H1 (cell line): ENCODE measurements around the gene UCN. TPM values are rescaled to one million over a fixed set of nuclear protein-coding genes. Genes with fewer than 3 reads are reported as not detected.

Source experiments
- CTCF ChIA-PET: fragments of 300-600 bp; sonication (Branson Sonifier 250); formaldehyde crosslinking; loops from one replicate; lab custom pipeline; 2021; ENCODE audit not compliant: partially characterized antibody; lab: Charles Lee
- POLR2A ChIA-PET: fragments of 300-600 bp; sonication (Branson Sonifier 250); formaldehyde crosslinking; loops from one replicate; lab custom pipeline; 2021; ENCODE audit warnings: inconsistent platforms; ENCODE audit not compliant: partially characterized antibody; lab: Charles Lee
- DNase-seq, 2 experiments: peaks; one replicate each; pipeline versions ENCODE4 v3.0.0 to v3.0.0-alpha.2; 2010 to 2022; ENCODE audit warnings: low spot score in 2 of 2, low read depth in 1 of 2, mixed read lengths in 1 of 2
- FAIRE-seq: peaks from 2 replicates; lab custom pipeline; 2011; peaks lifted over from hg19 to GRCh38; lab: Jason Lieb, UNC
- H2AFZ ChIP-seq: 2 replicates; pipeline ENCODE4 v1.8.1; 2012; ENCODE audit warnings: low read length, inconsistent platforms
- H2AK5ac ChIP-seq: 2 replicates; pipeline ENCODE4 v1.6.1; 2013; ENCODE audit warnings: low read depth, low read length
- H2BK120ac ChIP-seq: replicated peaks from 2 replicates; pipeline ENCODE3; 2013; ENCODE audit warnings: low read depth, low read length, inconsistent platforms
- H2BK12ac ChIP-seq: 2 replicates; pipeline ENCODE4 v1.6.1; 2013; ENCODE audit warnings: low read depth, low read length
- H2BK15ac ChIP-seq: 2 replicates; pipeline ENCODE4 v1.6.1; 2013; ENCODE audit warnings: low read length
- H2BK20ac ChIP-seq: 2 replicates; pipeline ENCODE4 v1.6.1; 2013; ENCODE audit warnings: low read length
- H2BK5ac ChIP-seq: 2 replicates; pipeline ENCODE4 v1.6.1; 2013; ENCODE audit warnings: low read depth, low read length
- H3K14ac ChIP-seq: 2 replicates; pipeline ENCODE4 v1.6.1; 2013; ENCODE audit warnings: inconsistent platforms; ENCODE audit not compliant: insufficient read length
- H3K18ac ChIP-seq: 2 replicates; pipeline ENCODE4 v1.6.1; 2013; ENCODE audit warnings: low read length; ENCODE audit errors: extremely low read depth
- H3K23ac ChIP-seq: 2 replicates; pipeline ENCODE4 v1.6.1; 2013; ENCODE audit warnings: inconsistent platforms; ENCODE audit not compliant: insufficient read length
- H3K23me2 ChIP-seq: 2 replicates; pipeline ENCODE4 v1.6.1; 2013; ENCODE audit warnings: low read depth, low read length
- H3K27ac ChIP-seq: 2 replicates; pipeline ENCODE4 v1.6.1; 2011; ENCODE audit warnings: low read depth, low read length, inconsistent platforms
- H3K27me3 ChIP-seq, 4 experiments: replicated peaks in 1 of 4; 1 replicate in 1 of 4; 2 replicates in 3 of 4; pipeline versions ENCODE4 v1.6.1 to v1.8.1; 2011 to 2013; ENCODE audit warnings: low read length in 3 of 4, mild to moderate bottlenecking in 3 of 4, inconsistent platforms in 2 of 4, mixed read lengths in 2 of 4, moderate library complexity in 1 of 4; ENCODE audit not compliant: control insufficient read depth in 3 of 4, insufficient read depth in 3 of 4; ENCODE audit errors: extremely low read depth in 1 of 4
- H3K36me3 ChIP-seq, 4 experiments: 2 replicates each; pipeline versions ENCODE4 v1.6.1 to v1.8.1; 2011 to 2013; ENCODE audit warnings: mild to moderate bottlenecking in 4 of 4, low read length in 3 of 4, moderate library complexity in 2 of 4, control low read depth in 1 of 4, inconsistent platforms in 1 of 4; ENCODE audit not compliant: insufficient read depth in 4 of 4, control insufficient read depth in 2 of 4
- H3K4ac ChIP-seq: replicated peaks from 2 replicates; pipeline ENCODE3; 2013; ENCODE audit warnings: low read length, low read depth, mixed read lengths, inconsistent platforms; ENCODE audit not compliant: insufficient read length
- H3K4me1 ChIP-seq, 4 experiments: replicated peaks in 1 of 4; 1 replicate in 1 of 4; 2 replicates in 3 of 4; pipeline versions ENCODE4 v1.6.1 to v1.8.1; 2011 to 2013; ENCODE audit warnings: low read length in 3 of 4, inconsistent platforms in 2 of 4, mixed read lengths in 1 of 4; ENCODE audit not compliant: insufficient read depth in 4 of 4, control insufficient read depth in 3 of 4
- H3K4me2 ChIP-seq, 2 experiments: 2 replicates each; pipeline versions ENCODE4 v1.6.1 to v1.8.1; 2011 to 2013; ENCODE audit warnings: low read depth in 2 of 2, low read length in 2 of 2, control low read depth in 1 of 2, inconsistent platforms in 1 of 2, mild to moderate bottlenecking in 1 of 2; ENCODE audit not compliant: insufficient read depth in 1 of 2
- H3K4me3 ChIP-seq, 4 experiments: fragments of 200-600, 300-600 bp in 1 of 4; sonication (generic), shearing (Covaris generic), sonication (Bioruptor Twin) in 1 of 4; 2 replicates each; pipeline versions ENCODE4 v1.5.1 to v1.8.1; 2011 to 2016; ENCODE audit warnings: low read length in 4 of 4, low read depth in 3 of 4, control low read depth in 2 of 4, inconsistent platforms in 2 of 4, mild to moderate bottlenecking in 2 of 4, mixed read lengths in 1 of 4, moderate library complexity in 1 of 4; ENCODE audit not compliant: insufficient read depth in 2 of 4; ENCODE audit errors: extremely low read depth in 1 of 4
- H3K56ac ChIP-seq: replicated peaks from 2 replicates; pipeline ENCODE3; 2013; ENCODE audit warnings: low read depth, mild to moderate bottlenecking, mixed read lengths, low read length, inconsistent platforms; ENCODE audit not compliant: insufficient read length
- H3K79me1 ChIP-seq: 2 replicates; pipeline ENCODE4 v1.6.1; 2013; ENCODE audit warnings: low read depth, low read length, control low read depth
- H3K79me2 ChIP-seq, 2 experiments: 2 replicates each; pipeline versions ENCODE4 v1.6.1 to v1.8.1; 2012 to 2013; ENCODE audit warnings: low read length in 2 of 2, mild to moderate bottlenecking in 2 of 2, inconsistent platforms in 1 of 2; ENCODE audit not compliant: insufficient read depth in 2 of 2, control insufficient read depth in 1 of 2
- H3K9ac ChIP-seq, 4 experiments: replicated peaks in 1 of 4; 1 replicate in 1 of 4; 2 replicates in 3 of 4; pipeline versions ENCODE4 v1.6.1 to v1.8.1; 2011 to 2013; ENCODE audit warnings: low read depth in 3 of 4, low read length in 3 of 4, control low read depth in 2 of 4, mild to moderate bottlenecking in 2 of 4, moderate library complexity in 2 of 4, inconsistent platforms in 1 of 4; ENCODE audit errors: extremely low read depth in 1 of 4
- H3K9me3 ChIP-seq, 2 experiments: 2 replicates each; pipeline versions ENCODE4 v1.6.1 to v1.8.1; 2012 to 2013; ENCODE audit warnings: mild to moderate bottlenecking in 2 of 2, moderate library complexity in 2 of 2, control low read depth in 1 of 2, inconsistent platforms in 1 of 2, low read depth in 1 of 2, low read length in 1 of 2, mixed read lengths in 1 of 2; ENCODE audit not compliant: insufficient read depth in 2 of 2
- H4K20me1 ChIP-seq, 2 experiments: replicated peaks in 1 of 2; 2 replicates each; pipeline versions ENCODE3 to v1.8.1; 2011 to 2013; ENCODE audit warnings: inconsistent platforms in 2 of 2, low read length in 2 of 2, mild to moderate bottlenecking in 1 of 2; ENCODE audit not compliant: insufficient read depth in 2 of 2, control insufficient read depth in 1 of 2
- H4K5ac ChIP-seq: 2 replicates; pipeline ENCODE4 v1.6.1; 2013; ENCODE audit warnings: low read length, low read depth, mixed read lengths, inconsistent platforms; ENCODE audit not compliant: insufficient read length
- H4K8ac ChIP-seq: 2 replicates; pipeline ENCODE4 v1.8.0; 2013; ENCODE audit warnings: mild to moderate bottlenecking, moderate library complexity, low read length, inconsistent platforms; ENCODE audit not compliant: insufficient read depth; ENCODE audit errors: extremely low read depth
- H4K91ac ChIP-seq: replicated peaks from 2 replicates; pipeline ENCODE3; 2013; ENCODE audit warnings: low read length, mixed read lengths, inconsistent platforms; ENCODE audit not compliant: insufficient read length
- EZH2 ChIP-seq: fragments of 200-600 bp; sonication (generic); IDR thresholded peaks from 2 replicates; pipeline ENCODE4 v1.7.1; 2012; ENCODE audit warnings: low read depth, mild to moderate bottlenecking, moderate library complexity, low read length, inconsistent platforms; ENCODE audit not compliant: severe bottlenecking
- SUZ12 ChIP-seq: fragments of 200-600 bp; sonication (generic); IDR thresholded peaks from 2 replicates; pipeline ENCODE4 v1.6.1; 2012; ENCODE audit warnings: mild to moderate bottlenecking, inconsistent platforms, low read length, moderate library complexity, mixed read lengths
- TAF7 ChIP-seq: optimal IDR thresholded peaks from 2 replicates; pipeline ENCODE3; 2011; ENCODE audit warnings: low read depth, mild to moderate bottlenecking, inconsistent platforms, low read length, moderate library complexity, borderline replicate concordance
- WGBS, 2 experiments: shearing (Covaris generic) in 1 of 2; methylation state at CpG; one replicate each; pipeline versions ENCODE4 v1.1.6 to v1.1.7; 2013 to 2015; ENCODE audit warnings: low lambda C conversion rate in 2 of 2, mixed read lengths in 2 of 2, inconsistent platforms in 1 of 2, low coverage in 1 of 2, missing lambda C conversion rate in 1 of 2; ENCODE audit not compliant: insufficient replicate concordance in 2 of 2, insufficient coverage in 1 of 2, insufficient read length in 1 of 2; ENCODE audit errors: extremely low coverage in 1 of 2, missing lambda C conversion rate in 1 of 2; 5-methylcytosine and 5-hydroxymethylcytosine counted together
- polyA plus RNA-seq, 7 experiments: library from polyadenylated mRNA; depleted of rRNA in 3 of 7; stranded (reverse) in 5 of 7; unstranded in 2 of 7; fragments of >200 nt in 5 of 7; fragments of 200-250 nt in 2 of 7; gene quantifications; 1 replicate in 5 of 7; 2 replicates in 1 of 7; 4 replicates in 1 of 7; pipeline versions ENCODE4 v1.2.1 to v1.2.3, GENCODE V29; 2011 to 2013; ENCODE audit warnings: missing spikeins in 2 of 7, mixed read lengths in 2 of 7
- total RNA-seq: library from RNA; stranded (reverse); fragmentation: NEBNext Ultra II Directional; extraction: Animal tissue kit (Norgen Biotek cat#: 25700); gene quantifications from 2 replicates; pipeline ENCODE4 v1.2.1, GENCODE V29; 2021

The UCN gene
- total and polyA plus RNA-seq, 2 of the 8 experiments (the other 6 are each of a cell fraction or from before 2014, with no cell fraction given), result 0.35 TPM; not detected in 1

GRCh38 chr2:27307287-27307544 lies 1.0 kb downstream of the UCN start:
- Histone ChIP-seq H4K5ac (no peak overlapping the region), H3K23me2 (peaks cover 10% of the 10 kb centered on the region; the same call in 1 of the 2 replicates), H3K4me1 (peaks cover 0 to 28% (median 14%) of the 10 kb centered on the region in 4 experiments; a peak in 5 of 7 replicates), H3K23ac (no peak overlapping the region), H4K8ac (peak overlapping the region; percentile 76; the same call in 1 of the 2 replicates), H3K4ac (no peak overlapping the region), H2BK12ac (no peak overlapping the region), H4K91ac (no peak overlapping the region), H4K20me1 (peaks cover 4 to 11% of the 10 kb centered on the region in 2 experiments), H3K9me3 (no peaks in the 10 kb centered on the region; a peak in 1 of 4 replicates), H2BK5ac (no peak overlapping the region), H2BK15ac (no peak overlapping the region), H2AFZ (no peak overlapping the region), H2BK20ac (no peak overlapping the region), H3K18ac (no peak overlapping the region), H3K4me3 (peak overlapping the region in 3 of 4 experiments; percentile 26 to 51 (median 34); a peak in 5 of 8 replicates), H2BK120ac (no peak overlapping the region), H3K79me2 (no peaks in the 10 kb centered on the region), H3K27me3 (peaks cover 29 to 41% (median 39%) of the 10 kb centered on the region in 4 experiments), H3K79me1 (no peaks in the 10 kb centered on the region), H2AK5ac (no peak overlapping the region), H3K9ac (no peak overlapping the region), H3K27ac (no peak overlapping the region), H3K4me2 (peak overlapping the region; percentile 63 to 69), H3K36me3 (peaks cover 0 to 4% (median 0%) of the 10 kb centered on the region in 4 experiments; a peak in 1 of 8 replicates), H3K14ac (no peak overlapping the region), H3K56ac (no peak overlapping the region)
- ChIA-PET POLR2A (interaction anchor here (1.1 to 8.8 kb wide), 6 partner anchors 14 to 64 kb away, joined by 3 to 105 read pairs (median 6); partner anchors contain the start of genes GTF3C2, MPV17 and TRIM54), CTCF (interaction anchor here (0.9 to 12.3 kb wide), 5 partner anchors 13 to 56 kb away, joined by 3 to 413 read pairs (median 6); partner anchors contain the start of genes DNAJC5G, MPV17 and TRIM54)
- WGBS, 2 experiments, result 27% methylated on average over 14 of the region's 14 CpGs; no CpG with 5 or more reads in 1 of the 2 experiments
- DNase-seq, result no peak
- FAIRE-seq, result no peak
- TF ChIP-seq EZH2, result peak; percentile 63
- peak; percentile 80 for TF ChIP-seq SUZ12
- TF ChIP-seq TAF7, result no peak
